IMR-90 (cell line): Measurements from ENCODE around the gene SAXO1. TPM values are rescaled to one million over a fixed set of nuclear protein-coding genes. Genes with fewer than 3 reads are reported as not detected.

Experiments
- ATAC-seq: fragments of 200-7000 bp; cut with Tn5 transposase; 2 replicates; pipeline ENCODE4 v1.9.1; 2020; ENCODE audit warnings: low read depth, mild to moderate bottlenecking, moderate library complexity
- BruUV-seq: library from RNA; stranded (reverse); fragments of 400-500 nt; replicated peaks from 2 replicates; lab custom pipeline; 2021; lab: Mats Ljungman, UMichigan
- CTCF ChIA-PET: fragments of 300-600 bp; formaldehyde crosslinking; extraction: SDS; loops from one replicate; lab custom pipeline; 2021; ENCODE audit warnings: antibody characterized with exemption; lab: Yijun Ruan, JAX
- POLR2A ChIA-PET: fragments of 300-600 bp; sonication (Branson Sonifier 250); formaldehyde crosslinking; loops from one replicate; lab custom pipeline; 2022; ENCODE audit warnings: antibody characterized with exemption; ENCODE audit not compliant: unreplicated experiment; lab: Charles Lee
- DNase-seq: peaks from one replicate; pipeline ENCODE4 v3.0.0; 2013
- H2AFZ ChIP-seq: replicated peaks from 2 replicates; pipeline ENCODE3; 2013; ENCODE audit warnings: low read length, mild to moderate bottlenecking; ENCODE audit not compliant: poor library complexity
- H2AK5ac ChIP-seq: 2 replicates; pipeline ENCODE4 v1.6.1; 2013; ENCODE audit warnings: low read depth, low read length, inconsistent platforms
- H2AK9ac ChIP-seq: replicated peaks from 2 replicates; pipeline ENCODE3; 2013; ENCODE audit warnings: mild to moderate bottlenecking, low read depth, low read length, moderate library complexity; ENCODE audit not compliant: poor library complexity
- H2BK120ac ChIP-seq: 2 replicates; pipeline ENCODE4 v1.6.1; 2013; ENCODE audit warnings: low read depth, low read length, inconsistent platforms
- H2BK15ac ChIP-seq: 3 replicates; pipeline ENCODE4 v1.6.1; 2013; ENCODE audit warnings: low read depth, low read length, inconsistent platforms
- H2BK20ac ChIP-seq: 2 replicates; pipeline ENCODE4 v1.6.1; 2013; ENCODE audit warnings: low read depth, mild to moderate bottlenecking, inconsistent platforms, low read length, moderate library complexity
- H2BK5ac ChIP-seq: 2 replicates; pipeline ENCODE4 v1.6.1; 2013; ENCODE audit warnings: mild to moderate bottlenecking, low read depth, low read length, inconsistent platforms; ENCODE audit not compliant: poor library complexity, severe bottlenecking
- H3K14ac ChIP-seq: replicated peaks from 2 replicates; pipeline ENCODE4 v1.6.1; 2013; ENCODE audit warnings: low read depth, low read length, inconsistent platforms
- H3K18ac ChIP-seq: 2 replicates; pipeline ENCODE4 v1.6.1; 2013; ENCODE audit warnings: low read depth, low read length, control low read depth
- H3K23ac ChIP-seq: 2 replicates; pipeline ENCODE4 v1.6.1; 2013; ENCODE audit warnings: low read depth, low read length, inconsistent platforms
- H3K27ac ChIP-seq: 2 replicates; pipeline ENCODE4 v1.5.1; 2013; ENCODE audit warnings: mild to moderate bottlenecking, control low read depth, low read length; ENCODE audit not compliant: insufficient read depth
- H3K27me3 ChIP-seq: 2 replicates; pipeline ENCODE4 v1.6.1; 2013; ENCODE audit warnings: low read length; ENCODE audit not compliant: control insufficient read depth, insufficient read depth
- H3K36me3 ChIP-seq: 2 replicates; pipeline ENCODE4 v1.6.1; 2013; ENCODE audit warnings: low read length, mixed read lengths; ENCODE audit not compliant: control insufficient read depth, insufficient read depth
- H3K4ac ChIP-seq: 2 replicates; pipeline ENCODE4 v1.6.1; 2013; ENCODE audit warnings: low read depth, low read length, inconsistent platforms
- H3K4me1 ChIP-seq: 2 replicates; pipeline ENCODE4 v1.6.1; 2013; ENCODE audit warnings: low read length, mixed read lengths; ENCODE audit not compliant: control insufficient read depth, insufficient read depth
- H3K4me2 ChIP-seq: 2 replicates; pipeline ENCODE4 v1.6.1; 2013; ENCODE audit warnings: low read depth, mild to moderate bottlenecking, control low read depth, low read length, moderate library complexity
- H3K4me3 ChIP-seq: 2 replicates; pipeline ENCODE4 v1.5.1; 2013; ENCODE audit warnings: low read depth, mild to moderate bottlenecking, control low read depth, low read length, moderate library complexity; ENCODE audit not compliant: insufficient read depth
- H3K56ac ChIP-seq: 2 replicates; pipeline ENCODE4 v1.6.1; 2013; ENCODE audit warnings: low read length, inconsistent platforms; ENCODE audit not compliant: insufficient read depth; ENCODE audit errors: extremely low read depth
- H3K79me1 ChIP-seq, 2 experiments: 2 replicates each; pipeline ENCODE4 v1.6.1; 2013; ENCODE audit warnings: low read length in 2 of 2, inconsistent platforms in 1 of 2, low read depth in 1 of 2
- H3K9ac ChIP-seq: 2 replicates; pipeline ENCODE4 v1.6.1; 2013; ENCODE audit warnings: low read depth, low read length, control low read depth
- H3K9me1 ChIP-seq: 2 replicates; pipeline ENCODE4 v1.6.1; 2013; ENCODE audit warnings: low read length, inconsistent platforms; ENCODE audit not compliant: insufficient read depth
- H3K9me3 ChIP-seq: 2 replicates; pipeline ENCODE4 v1.6.1; 2013; ENCODE audit warnings: low read length; ENCODE audit not compliant: control insufficient read depth, insufficient read depth
- H4K20me1 ChIP-seq: 2 replicates; pipeline ENCODE4 v1.6.1; 2013; ENCODE audit warnings: low read length, inconsistent platforms; ENCODE audit not compliant: insufficient read depth
- H4K5ac ChIP-seq: 2 replicates; pipeline ENCODE4 v1.6.1; 2013; ENCODE audit warnings: mild to moderate bottlenecking, low read depth, low read length, control low read depth
- H4K8ac ChIP-seq, 2 experiments: 2 replicates each; pipeline ENCODE4 v1.6.1; 2013; ENCODE audit warnings: low read depth in 2 of 2, low read length in 2 of 2, control low read depth in 1 of 2, inconsistent platforms in 1 of 2
- H4K91ac ChIP-seq: 2 replicates; pipeline ENCODE4 v1.6.1; 2013; ENCODE audit warnings: low read depth, low read length, inconsistent platforms; ENCODE audit not compliant: insufficient read depth
- CEBPB ChIP-seq: IDR thresholded peaks from 2 replicates; pipeline ENCODE4 v1.6.1; 2012; ENCODE audit warnings: low read depth, low read length, improper control_type of control experiment
- CHD1 ChIP-seq: IDR thresholded peaks from 2 replicates; pipeline ENCODE4 v1.6.1; 2012; ENCODE audit warnings: low read depth, low read length, improper control_type of control experiment
- FOS ChIP-seq: fragments of 150-350 bp; IDR thresholded peaks from 2 replicates; pipeline ENCODE4 v1.6.1; 2016; ENCODE audit warnings: low read depth, low read length
- MAFK ChIP-seq: IDR thresholded peaks from 2 replicates; pipeline ENCODE4 v1.6.1; 2012; ENCODE audit warnings: low read depth, low read length, improper control_type of control experiment
- MAZ ChIP-seq: IDR thresholded peaks from 2 replicates; pipeline ENCODE4 v1.6.1; 2012; ENCODE audit warnings: low read depth, mild to moderate bottlenecking, low read length, improper control_type of control experiment, moderate library complexity, borderline replicate concordance
- MXI1 ChIP-seq: IDR thresholded peaks from 2 replicates; pipeline ENCODE4 v1.6.1; 2012; ENCODE audit warnings: low read depth, mild to moderate bottlenecking, low read length, moderate library complexity, borderline replicate concordance
- NFE2L2 ChIP-seq: fragments of 150-350 bp; IDR thresholded peaks from 2 replicates; pipeline ENCODE4 v1.6.1; 2016; ENCODE audit warnings: low read depth, mild to moderate bottlenecking, low read length
- POLR2A ChIP-seq: IDR thresholded peaks from 2 replicates; pipeline ENCODE4 v1.6.1; 2012; ENCODE audit warnings: mild to moderate bottlenecking, low read depth, low read length
- RAD21 ChIP-seq: IDR thresholded peaks from 2 replicates; pipeline ENCODE4 v1.6.1; 2012; ENCODE audit warnings: low read length, improper control_type of control experiment
- RCOR1 ChIP-seq: IDR thresholded peaks from 2 replicates; pipeline ENCODE4 v1.6.1; 2012; ENCODE audit warnings: mild to moderate bottlenecking, low read length, improper control_type of control experiment; ENCODE audit not compliant: insufficient replicate concordance
- RFX5 ChIP-seq: IDR thresholded peaks from 2 replicates; pipeline ENCODE4 v1.8.0; 2012; ENCODE audit warnings: low read depth, mild to moderate bottlenecking, low read length, moderate library complexity
- SMC3 ChIP-seq: fragments of 150-350 bp; IDR thresholded peaks from 2 replicates; pipeline ENCODE4 v1.6.1; 2016; ENCODE audit warnings: low read depth, mild to moderate bottlenecking, antibody characterized with exemption, low read length, moderate library complexity
- WGBS, 2 experiments: methylation state at CpG; one replicate each; pipeline versions ENCODE4 v1.1.5 to v1.1.7; 2013; ENCODE audit warnings: missing lambda C conversion rate in 2 of 2; ENCODE audit not compliant: insufficient read length in 1 of 2; ENCODE audit errors: extremely low coverage in 2 of 2; 5-methylcytosine and 5-hydroxymethylcytosine counted together
- dilution Hi-C: fragments of 300-500 bp; cut with HindIII; formaldehyde crosslinking; loops from one replicate; pipeline ENCODE4 v1.14.3; 2018; ENCODE audit warnings: low sequenced_read_pairs; ENCODE audit not compliant: unreplicated experiment
- in situ Hi-C: fragments of 300-500 bp; cut with MboI; formaldehyde crosslinking; loops from 3 replicates; pipeline ENCODE4 v1.14.3; 2019; ENCODE audit warnings: low sequenced_read_pairs, inconsistent platforms, mixed read lengths
- intact Hi-C: fragments of 100-400 bp; cut with micrococcal nuclease; formaldehyde crosslinking; loops from 2 replicates; pipeline ENCODE4 v1.10.0; 2022
- polyA plus RNA-seq, 3 experiments: library from polyadenylated mRNA; depleted of rRNA; stranded (reverse); fragments of >200 nt; gene quantifications; 2 replicates each; pipeline ENCODE4 v1.2.3, GENCODE V29; 2012; ENCODE audit warnings: low replicate concordance in 1 of 3
- total RNA-seq: library from RNA; depleted of rRNA; stranded (reverse); fragments of >200 nt; gene quantifications from 2 replicates; pipeline ENCODE4 v1.2.3, GENCODE V29; 2012
- TF ChIP-seq, protein P1 (sequence below): conservative IDR thresholded peaks from 2 replicates; pipeline ENCODE4 v1.5.1; 2012; ENCODE audit warnings: mild to moderate bottlenecking, low read depth, low read length, improper control_type of control experiment
- TF ChIP-seq, protein P2 (sequence below): fragments of 150-350 bp; IDR thresholded peaks from 2 replicates; pipeline ENCODE4 v1.6.1; 2017; ENCODE audit warnings: mild to moderate bottlenecking, antibody characterized with exemption, low read length, low read depth

SAXO1 gene
- total and polyA plus RNA-seq, 2 of the 4 experiments (the other 2 are of a cell fraction), result not detected

DNA sequence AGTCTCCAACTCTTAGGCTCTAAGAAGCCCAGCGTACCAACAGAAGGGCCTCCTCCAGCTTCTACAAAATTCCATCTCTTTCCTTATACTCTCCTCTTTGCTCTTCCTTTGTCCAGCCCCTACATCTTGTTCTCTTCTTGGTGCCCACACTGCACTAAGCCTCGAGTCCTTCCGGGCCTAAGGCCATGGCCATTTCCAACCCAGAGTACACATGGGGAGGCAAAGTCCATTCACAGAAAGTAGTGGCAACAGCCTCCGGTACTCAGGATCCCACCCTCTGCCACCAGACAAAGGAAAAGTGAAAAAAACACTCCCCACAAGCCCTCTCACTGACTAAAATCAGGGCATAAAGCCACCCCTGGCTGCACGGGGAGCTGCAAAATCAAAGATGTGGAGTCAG, 60.3 kb downstream of the SAXO1 start:
- H4K8ac ChIP-seq, result no peak overlapping the region

More for the DNA sequence above, 60.3 kb downstream of the SAXO1 start:
- Histone ChIP-seq H3K36me3 (no peaks in the 10 kb centered on the region), H3K4ac (no peak overlapping the region), H4K20me1 (no peaks in the 10 kb centered on the region), H3K9me3 (peaks cover 3% of the 10 kb centered on the region; the same call in 1 of the 2 replicates), H3K4me1 (peaks cover 3% of the 10 kb centered on the region; the same call in 1 of the 2 replicates), H3K4me2 (no peak overlapping the region), H3K23ac (no peak overlapping the region), H4K5ac (no peak overlapping the region), H3K18ac (no peak overlapping the region), H3K27ac (no peak overlapping the region), H3K9ac (no peak overlapping the region), H3K56ac (no peak overlapping the region), H2BK5ac (no peak overlapping the region), H3K4me3 (no peak overlapping the region), H3K27me3 (peaks cover 47% of the 10 kb centered on the region), H3K14ac (no peak overlapping the region), H3K9me1 (peaks cover 2% of the 10 kb centered on the region; the same call in 1 of the 2 replicates), H4K91ac (no peak overlapping the region), H2AK9ac (no peak overlapping the region), H2AFZ (no peak overlapping the region), H2BK120ac (no peak overlapping the region), H2AK5ac (no peak overlapping the region), H2BK20ac (no peak overlapping the region), H2BK15ac (no peak overlapping the region), H3K79me1 (no peaks in the 10 kb centered on the region)
- DNase-seq (no peak), ATAC-seq (no peak)
- dilution Hi-C loops (no loop called here), intact Hi-C loops (no loop called here), in situ Hi-C loops (no loop called here)
- ChIA-PET CTCF (no interaction called here), POLR2A (no interaction called here)
- BruUV-seq, result no TSS peak
- WGBS, 2 experiments, result 63% methylated on average over 3 of the region's 5 CpGs; no CpG with 5 or more reads in 1 of the 2 experiments
- TF ChIP-seq RAD21 (no peak), FOS (no peak), POLR2A (no peak), MAFK (no peak), MAZ (no peak), NFE2L2 (no peak), MXI1 (no peak), CHD1 (no peak), SMC3 (no peak), CEBPB (no peak), RFX5 (no peak), RCOR1 (no peak)
- TF ChIP-seq, protein P1, sequence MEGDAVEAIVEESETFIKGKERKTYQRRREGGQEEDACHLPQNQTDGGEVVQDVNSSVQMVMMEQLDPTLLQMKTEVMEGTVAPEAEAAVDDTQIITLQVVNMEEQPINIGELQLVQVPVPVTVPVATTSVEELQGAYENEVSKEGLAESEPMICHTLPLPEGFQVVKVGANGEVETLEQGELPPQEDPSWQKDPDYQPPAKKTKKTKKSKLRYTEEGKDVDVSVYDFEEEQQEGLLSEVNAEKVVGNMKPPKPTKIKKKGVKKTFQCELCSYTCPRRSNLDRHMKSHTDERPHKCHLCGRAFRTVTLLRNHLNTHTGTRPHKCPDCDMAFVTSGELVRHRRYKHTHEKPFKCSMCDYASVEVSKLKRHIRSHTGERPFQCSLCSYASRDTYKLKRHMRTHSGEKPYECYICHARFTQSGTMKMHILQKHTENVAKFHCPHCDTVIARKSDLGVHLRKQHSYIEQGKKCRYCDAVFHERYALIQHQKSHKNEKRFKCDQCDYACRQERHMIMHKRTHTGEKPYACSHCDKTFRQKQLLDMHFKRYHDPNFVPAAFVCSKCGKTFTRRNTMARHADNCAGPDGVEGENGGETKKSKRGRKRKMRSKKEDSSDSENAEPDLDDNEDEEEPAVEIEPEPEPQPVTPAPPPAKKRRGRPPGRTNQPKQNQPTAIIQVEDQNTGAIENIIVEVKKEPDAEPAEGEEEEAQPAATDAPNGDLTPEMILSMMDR, result no peak
- TF ChIP-seq, protein P2, sequence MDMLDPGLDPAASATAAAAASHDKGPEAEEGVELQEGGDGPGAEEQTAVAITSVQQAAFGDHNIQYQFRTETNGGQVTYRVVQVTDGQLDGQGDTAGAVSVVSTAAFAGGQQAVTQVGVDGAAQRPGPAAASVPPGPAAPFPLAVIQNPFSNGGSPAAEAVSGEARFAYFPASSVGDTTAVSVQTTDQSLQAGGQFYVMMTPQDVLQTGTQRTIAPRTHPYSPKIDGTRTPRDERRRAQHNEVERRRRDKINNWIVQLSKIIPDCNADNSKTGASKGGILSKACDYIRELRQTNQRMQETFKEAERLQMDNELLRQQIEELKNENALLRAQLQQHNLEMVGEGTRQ, result no peak
